ENCODE data around the gene STX16.

- TF ChIP-seq CTCF (conservative IDR thresholded peaks at IDR 0.05) (no peak), ZFX (IDR thresholded peaks at IDR 0.05) (no peak)
Observed at GRCh38 chr20:58697201-58697866, 46.3 kb downstream of the STX16 start.
